ENCODE results near the gene ZNF606. TPM values are rescaled to one million over a fixed set of nuclear protein-coding genes. Genes with fewer than 3 reads are reported as not detected.

The ZNF606 gene
- total RNA-seq = 10.4 and 13.7 TPM in 2 replicates

DNA sequence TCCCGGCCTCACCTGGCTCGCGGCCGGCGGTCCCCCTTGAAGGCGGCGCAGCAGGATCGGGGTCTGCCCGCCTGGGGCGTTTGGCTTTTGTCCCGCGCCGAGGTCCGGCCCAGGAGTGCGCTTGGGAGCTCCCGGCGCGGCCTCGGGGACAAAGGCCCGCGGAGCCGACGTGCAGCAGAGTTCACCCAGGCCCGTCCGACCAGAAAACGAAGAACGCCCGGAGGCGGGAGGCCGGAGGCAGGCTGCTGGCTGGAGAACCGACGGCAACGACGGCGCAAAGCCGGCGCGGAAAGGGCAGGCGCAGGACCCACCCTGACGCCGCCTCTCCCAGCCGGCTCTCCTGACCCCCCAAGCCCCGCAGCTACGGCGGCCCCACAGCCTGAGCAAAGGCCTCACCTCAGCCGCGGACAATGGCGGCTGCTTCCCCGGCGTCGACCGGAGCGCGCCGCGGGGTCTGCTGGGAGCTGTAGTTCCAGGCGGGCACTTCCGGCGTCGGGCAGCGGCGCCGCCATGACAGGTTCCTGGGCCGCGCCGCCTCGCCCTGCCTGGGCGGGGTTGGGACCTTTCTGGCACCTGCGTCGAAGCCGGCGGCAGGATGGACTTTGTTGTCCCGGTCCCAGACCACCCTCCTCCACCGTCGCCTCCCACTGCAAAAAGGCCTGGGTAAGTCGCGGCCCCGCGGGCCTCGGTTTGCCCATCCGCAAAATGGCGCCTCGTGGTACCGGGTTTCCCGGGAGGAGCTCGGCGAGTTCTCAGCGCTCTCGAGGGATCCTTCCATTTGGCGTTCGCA, at the start of gene ZNF606:
Gene ZNF606, minus strand, starts transcription at position 437 of the 790 bp plus-strand sequence. CDS start 1,501 bp downstream, outside the sequence.

GRCh38 chr19:58033741-58034476, 31.3 kb upstream of the ZNF606 start, which contains the start of gene ZSCAN1:
TSS of gene ZSCAN1 (plus strand) at chr19:58034025. CDS start at chr19:58037837, 3,812 bp downstream.

GRCh38 chr19:57974434-57974833, 28.2 kb downstream of the ZNF606 start, which contains the start of gene C19orf18:
TSS of gene C19orf18 (minus strand) at chr19:57974534. CDS start at chr19:57974432, 102 bp downstream.

DNA sequence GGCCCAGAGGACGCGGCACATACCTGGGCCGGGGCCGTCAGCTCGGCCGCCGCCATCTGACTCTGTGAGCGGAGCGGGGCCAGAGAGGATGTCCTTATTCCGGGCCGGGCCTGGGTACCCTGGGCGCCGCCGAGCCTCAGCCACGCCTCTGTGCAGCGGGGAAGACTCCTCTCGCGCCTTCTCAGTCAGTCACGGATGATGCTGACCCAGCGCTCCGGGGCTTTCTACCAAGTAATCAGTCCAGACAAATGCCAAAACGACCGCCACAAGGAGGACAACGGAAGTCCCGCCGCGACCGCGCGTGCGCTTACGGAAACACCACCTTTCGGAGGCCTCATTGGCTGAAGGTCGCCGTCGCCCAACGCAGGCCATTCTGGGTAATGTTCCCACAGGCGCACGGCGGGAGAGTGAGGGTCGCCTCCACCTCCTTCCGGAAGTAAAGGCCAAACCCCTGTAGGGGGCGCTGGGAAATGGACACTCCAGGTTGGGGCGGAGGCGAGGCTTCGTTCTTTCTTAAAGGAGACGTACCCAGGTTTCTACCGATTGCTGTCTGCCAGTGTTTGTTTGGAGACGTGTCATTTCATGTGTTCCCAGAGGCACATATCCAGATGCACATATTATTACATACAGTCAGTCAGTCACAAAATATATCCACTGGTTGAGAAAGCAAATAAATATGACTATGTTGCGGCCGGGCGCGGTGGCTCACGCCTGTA, 55.0 kb downstream of the ZNF606 start, which contains the start of gene ZNF256:
Gene ZNF256, minus strand, starts transcription at position 288 of the 716 bp plus-strand sequence. Its CDS starts 232 bp downstream, at position 56.

DNA sequence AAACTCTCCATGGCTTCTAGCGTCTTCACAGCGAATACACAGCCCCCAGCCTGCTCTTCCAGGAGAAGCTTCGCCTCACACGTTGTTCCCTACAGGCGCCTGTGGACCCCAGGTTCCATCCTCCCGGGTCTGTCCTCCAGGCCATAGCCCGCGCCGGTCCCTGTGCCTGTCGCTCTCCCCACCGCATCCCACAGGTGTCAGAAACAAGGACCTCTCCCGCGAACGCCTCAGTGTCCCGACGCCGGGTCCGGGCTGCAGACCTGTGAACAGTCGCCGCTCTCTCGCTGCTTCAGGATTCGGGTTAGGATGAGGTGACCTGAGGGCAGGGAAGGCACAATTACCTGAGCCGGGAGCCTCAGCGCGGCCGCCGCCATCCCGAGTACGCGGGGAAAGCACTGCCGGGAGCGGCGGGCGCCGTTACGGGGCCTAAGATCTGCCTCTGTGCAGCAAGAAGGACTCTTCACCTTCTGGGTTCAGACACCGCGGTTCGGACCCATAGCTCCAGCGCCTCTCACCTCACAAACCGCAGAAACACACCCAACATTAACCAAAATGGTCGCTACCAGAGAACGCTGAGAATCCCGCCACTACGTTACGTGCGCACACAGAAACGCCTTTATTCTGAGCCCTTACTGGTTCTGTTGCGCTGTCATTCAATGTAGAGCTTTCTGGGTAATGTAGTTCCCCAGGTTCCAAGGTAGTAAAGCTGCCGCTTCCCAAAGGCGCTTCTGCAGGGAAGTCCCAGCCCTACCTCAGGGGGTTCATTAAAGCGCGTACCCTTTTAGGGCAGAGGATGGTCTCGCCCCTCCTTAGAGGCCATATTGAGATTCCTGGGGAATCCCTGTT, 67.6 kb downstream of the ZNF606 start, which contains the start of gene ZNF418:
Gene ZNF418, minus strand, starts transcription at position 583 of the 846 bp plus-strand sequence. CDS start 1,580 bp downstream, outside the sequence.

Other genes with a start within 250 kb of the ZNF606 start
- 15.0 and 17.8 TPM in 2 replicates for gene ZNF586, start 233.1 kb downstream of the ZNF606 start, total RNA-seq
- 3.1 and 3.2 TPM in 2 replicates for gene ZNF552, start 187.9 kb downstream of the ZNF606 start, total RNA-seq
- gene ZNF587B, start 172.5 kb downstream of the ZNF606 start, total RNA-seq = 9.7 and 13.1 TPM in 2 replicates
- 14.5 and 15.0 TPM in 2 replicates for gene ZNF587, start 153.0 kb downstream of the ZNF606 start, total RNA-seq
- gene ZNF814, start 113.8 kb downstream of the ZNF606 start, total RNA-seq = 4.9 and 5.8 TPM in 2 replicates
- 18.0 and 24.0 TPM in 2 replicates for gene ZNF417, start 86.2 kb downstream of the ZNF606 start, total RNA-seq
- gene ZNF418, start 67.4 kb downstream of the ZNF606 start, total RNA-seq = 9.1 and 11.8 TPM in 2 replicates
- gene ZNF256, start 55.1 kb downstream of the ZNF606 start, total RNA-seq = 6.3 and 6.5 TPM in 2 replicates
- 0.26 and 0.32 TPM in 2 replicates for gene C19orf18, start 28.3 kb downstream of the ZNF606 start, total RNA-seq
- gene ZSCAN1, start 31.2 kb upstream of the ZNF606 start, total RNA-seq = not detected in 2 replicates
- 5.7 and 6.1 TPM in 2 replicates for gene ZNF135, start 56.5 kb upstream of the ZNF606 start, total RNA-seq
- 23.8 and 31.4 TPM in 2 replicates for gene ZSCAN18, start 95.4 kb upstream of the ZNF606 start, total RNA-seq
- 13.2 and 13.4 TPM in 2 replicates for gene ZNF329, start 148.0 kb upstream of the ZNF606 start, total RNA-seq
- gene ZNF274, start 180.2 kb upstream of the ZNF606 start, total RNA-seq = 13.0 and 16.4 TPM in 2 replicates
- gene ZNF544, start 226.1 kb upstream of the ZNF606 start, total RNA-seq = 25.5 TPM in 2 replicates